Measurements from ENCODE around the gene NPAS3.

NPAS3 gene

DNA sequence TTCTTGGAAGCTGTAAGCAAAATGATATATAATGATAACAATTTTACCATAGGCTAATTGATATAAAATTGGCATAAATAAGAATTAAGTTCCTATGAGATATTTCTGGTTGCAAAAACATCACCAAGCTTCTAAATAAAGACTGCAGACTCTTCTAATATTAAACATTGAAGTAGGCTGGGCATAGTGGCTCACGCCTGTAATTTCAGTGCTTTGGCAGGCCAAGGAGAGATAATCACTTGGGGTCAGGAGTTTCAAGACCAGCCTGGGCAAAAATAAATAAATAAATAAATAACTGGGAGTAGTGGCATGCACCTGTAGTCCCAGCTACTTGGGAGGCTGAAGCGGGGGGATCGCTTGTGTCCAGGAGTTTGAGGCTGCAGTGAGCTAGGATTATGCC lies 71.8 kb downstream of the NPAS3 start:
- DNase-seq (ENCODE audit: low spot score in 2 of 2), result no peak
- no peak overlapping the region for H3K4me3 Mint-ChIP-seq
- H3K4me1 Mint-ChIP-seq, result no peaks in the 10 kb centered on the region
- no peaks in the 10 kb centered on the region for H3K36me3 Mint-ChIP-seq
- no peak overlapping the region for H3K27ac Mint-ChIP-seq
- H3K9me3 Mint-ChIP-seq, result peaks cover 1% of the 10 kb centered on the region
- no peaks in the 10 kb centered on the region for H3K27me3 Mint-ChIP-seq
- no peak for ATAC-seq (ENCODE audit: low read depth)

DNA sequence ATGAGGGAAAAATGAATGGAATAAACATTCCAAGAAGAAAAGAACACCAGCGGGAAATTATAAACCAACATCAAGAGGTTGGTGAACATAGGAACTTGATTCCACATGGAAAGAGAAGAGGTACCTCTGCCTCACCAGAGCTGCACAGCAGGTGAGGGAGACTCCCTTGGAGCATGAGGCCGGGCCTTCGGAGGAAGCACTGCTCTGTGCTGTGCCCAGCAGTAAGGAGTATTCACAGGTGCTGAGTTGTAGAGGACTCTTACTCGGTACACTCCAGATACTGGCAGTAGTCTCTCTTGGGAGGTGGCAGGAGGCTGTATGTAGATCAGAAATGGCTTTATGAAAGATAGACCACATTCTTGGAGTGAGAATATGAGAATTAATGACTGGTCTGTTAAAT lies 76.0 kb downstream of the NPAS3 start:
- no peak overlapping the region for H3K27ac Mint-ChIP-seq
- no peaks in the 10 kb centered on the region for H3K4me1 Mint-ChIP-seq
- no peaks in the 10 kb centered on the region for H3K9me3 Mint-ChIP-seq
- no peak for ATAC-seq (ENCODE audit: low read depth)
- H3K36me3 Mint-ChIP-seq, result no peaks in the 10 kb centered on the region
- H3K27me3 Mint-ChIP-seq, result no peaks in the 10 kb centered on the region
- DNase-seq (ENCODE audit: low spot score in 2 of 2), result no peak
- no peak overlapping the region for H3K4me3 Mint-ChIP-seq

DNA sequence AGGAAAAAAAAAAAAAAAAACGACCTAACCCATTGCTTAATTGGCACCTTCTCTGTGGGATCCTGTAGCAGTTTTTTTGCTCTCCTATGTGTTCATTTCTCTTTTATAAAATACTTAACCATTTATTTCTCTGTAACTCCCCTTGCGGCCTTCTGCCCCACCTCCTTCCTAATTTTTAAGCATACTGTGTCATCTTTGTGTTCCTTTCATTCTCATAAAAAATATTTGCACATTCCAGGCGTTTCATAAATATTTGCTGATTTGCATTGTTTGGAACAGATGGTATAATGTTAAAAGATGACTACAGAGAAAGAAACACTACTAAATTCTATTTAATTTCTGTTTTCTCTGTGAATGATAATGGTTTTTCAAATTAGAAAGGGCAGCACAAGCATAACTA lies 77.9 kb downstream of the NPAS3 start:
- Mint-ChIP-seq H3K36me3 (no peaks in the 10 kb centered on the region), H3K27me3 (no peaks in the 10 kb centered on the region), H3K27ac (no peak overlapping the region), H3K4me3 (no peak overlapping the region), H3K4me1 (no peaks in the 10 kb centered on the region), H3K9me3 (no peaks in the 10 kb centered on the region)
- no peak for ATAC-seq (ENCODE audit: low read depth)
- no peak for DNase-seq (ENCODE audit: low spot score in 2 of 2)

DNA sequence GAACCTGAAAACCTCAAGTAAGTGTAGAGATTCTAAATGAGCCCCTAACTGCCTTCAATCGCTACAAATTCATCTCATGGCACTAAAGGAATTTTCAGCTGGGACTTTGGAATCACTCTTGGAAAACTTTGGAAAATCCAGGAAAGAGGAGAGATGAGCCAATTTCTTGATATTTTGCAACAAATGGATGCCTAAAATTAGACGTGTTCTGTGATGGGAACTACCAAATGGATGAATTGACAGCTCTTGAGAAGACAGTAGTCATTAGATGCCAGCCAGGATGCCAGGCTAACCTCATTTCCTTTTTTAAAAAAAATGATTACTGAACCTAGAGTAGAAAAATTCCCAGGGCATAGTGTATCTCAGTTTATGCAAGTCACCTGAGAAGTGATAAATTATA lies 78.3 kb downstream of the NPAS3 start:
- H3K27ac Mint-ChIP-seq, result no peak overlapping the region
- no peaks in the 10 kb centered on the region for H3K4me1 Mint-ChIP-seq
- no peaks in the 10 kb centered on the region for H3K36me3 Mint-ChIP-seq
- ATAC-seq (ENCODE audit: low read depth) (no peak), DNase-seq (ENCODE audit: low spot score in 2 of 2) (no peak)
- no peaks in the 10 kb centered on the region for H3K9me3 Mint-ChIP-seq
- H3K4me3 Mint-ChIP-seq, result no peak overlapping the region
- no peaks in the 10 kb centered on the region for H3K27me3 Mint-ChIP-seq

DNA sequence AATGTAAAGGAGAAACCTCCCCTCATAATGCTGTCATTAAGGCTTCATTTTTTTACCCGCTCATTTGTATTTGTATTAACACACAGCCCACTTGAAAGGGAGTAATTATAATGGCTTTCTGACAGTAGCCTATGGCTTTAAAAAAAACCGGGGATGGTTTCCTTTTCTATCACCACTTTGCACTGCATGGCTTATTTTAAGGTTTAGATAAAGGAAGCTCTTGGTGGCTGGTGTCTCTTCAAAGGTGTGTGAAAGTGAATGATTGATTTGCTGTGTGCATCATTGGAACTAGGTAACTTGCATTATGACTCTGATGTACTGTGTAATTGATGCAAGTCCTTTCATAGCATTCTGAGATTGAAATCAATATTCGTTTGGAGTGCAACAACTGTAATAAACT lies 80.7 kb downstream of the NPAS3 start:
- H3K9me3 Mint-ChIP-seq, result no peaks in the 10 kb centered on the region
- ATAC-seq (ENCODE audit: low read depth), result no peak

DNA sequence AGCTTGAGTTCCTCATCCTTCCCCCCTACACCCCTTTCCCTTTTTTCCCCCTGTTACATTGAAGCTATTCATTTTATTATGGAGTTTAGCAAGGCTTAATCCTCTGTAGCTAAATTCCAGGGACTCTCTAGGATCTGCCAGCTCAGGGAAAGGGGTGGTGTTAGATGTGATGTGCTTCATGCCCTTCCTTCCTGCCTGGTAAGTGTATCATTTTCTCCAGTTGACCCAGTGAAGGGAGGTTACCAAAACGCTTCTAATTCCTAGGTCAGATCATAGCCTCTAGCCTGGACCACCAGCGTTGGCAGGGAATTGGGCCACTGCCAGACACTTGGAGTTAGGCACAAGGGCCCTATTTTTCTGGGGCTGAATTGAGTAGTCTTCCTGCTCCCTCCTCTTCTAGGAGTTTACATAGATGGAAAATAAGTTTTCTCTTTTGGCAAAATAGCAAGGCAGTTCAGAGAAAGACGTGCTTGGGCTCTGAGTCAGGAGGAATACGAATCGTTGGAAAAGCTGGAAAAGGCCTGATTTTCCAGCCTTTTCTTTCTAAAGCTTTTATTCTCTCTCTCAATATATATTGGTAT lies 88.3 kb downstream of the NPAS3 start:
- no peaks in the 10 kb centered on the region for H3K4me1 Mint-ChIP-seq
- DNase-seq (ENCODE audit: low spot score in 2 of 2) (no peak), ATAC-seq (ENCODE audit: low read depth) (no peak)
- H3K27me3 Mint-ChIP-seq, result no peaks in the 10 kb centered on the region
- H3K27ac Mint-ChIP-seq, result no peak overlapping the region
- H3K9me3 Mint-ChIP-seq, result peaks cover 2% of the 10 kb centered on the region
- no peaks in the 10 kb centered on the region for H3K36me3 Mint-ChIP-seq
- no peak overlapping the region for H3K4me3 Mint-ChIP-seq

More for the DNA sequence above, 80.7 kb downstream of the NPAS3 start:
- H3K27me3 Mint-ChIP-seq, result no peaks in the 10 kb centered on the region
- H3K27ac Mint-ChIP-seq, result no peak overlapping the region
- DNase-seq (ENCODE audit: low spot score in 2 of 2), result no peak
- no peaks in the 10 kb centered on the region for H3K36me3 Mint-ChIP-seq
- no peaks in the 10 kb centered on the region for H3K4me1 Mint-ChIP-seq
- H3K4me3 Mint-ChIP-seq, result no peak overlapping the region

DNA sequence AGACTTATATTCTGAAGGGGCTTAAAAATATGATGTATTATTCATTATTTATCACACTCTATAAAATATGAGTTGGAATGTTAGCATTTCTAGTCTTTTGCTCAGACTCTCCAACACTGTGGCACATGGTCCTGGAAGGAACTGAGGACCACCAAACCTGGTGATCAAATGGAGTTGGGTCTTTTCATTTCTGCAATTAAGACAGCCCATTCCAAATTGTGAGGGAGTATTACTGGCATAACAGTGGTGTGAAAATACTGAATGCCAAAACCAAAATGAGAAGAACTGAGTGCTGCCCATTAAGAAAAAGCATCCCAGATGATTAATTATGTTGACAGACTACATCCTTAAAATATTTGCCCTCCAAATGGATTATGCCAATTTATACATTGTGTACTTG lies 90.8 kb downstream of the NPAS3 start:
- H3K36me3 Mint-ChIP-seq, result no peaks in the 10 kb centered on the region
- H3K27ac Mint-ChIP-seq, result no peak overlapping the region
- no peaks in the 10 kb centered on the region for H3K4me1 Mint-ChIP-seq
- DNase-seq (ENCODE audit: low spot score in 2 of 2) (no peak), ATAC-seq (ENCODE audit: low read depth) (no peak)
- H3K27me3 Mint-ChIP-seq, result no peaks in the 10 kb centered on the region
- H3K4me3 Mint-ChIP-seq, result no peak overlapping the region
- H3K9me3 Mint-ChIP-seq, result peaks cover 2% of the 10 kb centered on the region

DNA sequence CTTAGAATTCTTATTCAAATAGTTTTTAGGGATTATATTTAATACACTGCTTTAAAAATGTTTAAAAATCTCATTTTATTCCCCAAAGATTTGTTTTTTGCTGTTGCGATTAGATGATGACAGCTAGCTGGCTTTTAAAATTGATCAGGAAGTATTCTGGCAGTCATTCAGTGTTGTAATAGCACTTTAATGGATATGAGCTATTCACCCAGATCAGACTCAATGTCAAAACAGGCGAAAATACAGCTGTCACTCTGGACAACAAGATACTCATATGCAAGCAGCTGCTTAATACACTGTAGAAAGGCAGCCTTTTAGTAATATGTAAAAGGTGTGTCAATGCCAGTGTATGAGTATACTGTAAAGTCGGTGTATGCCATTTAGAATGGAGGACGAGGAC lies 91.7 kb downstream of the NPAS3 start:
- no peak overlapping the region for H3K4me3 Mint-ChIP-seq
- ATAC-seq (ENCODE audit: low read depth), result no peak
- peaks cover 2% of the 10 kb centered on the region for H3K9me3 Mint-ChIP-seq
- H3K36me3 Mint-ChIP-seq, result no peaks in the 10 kb centered on the region
- DNase-seq (ENCODE audit: low spot score in 2 of 2), result no peak
- no peaks in the 10 kb centered on the region for H3K27me3 Mint-ChIP-seq
- H3K27ac Mint-ChIP-seq, result no peak overlapping the region
- no peaks in the 10 kb centered on the region for H3K4me1 Mint-ChIP-seq

DNA sequence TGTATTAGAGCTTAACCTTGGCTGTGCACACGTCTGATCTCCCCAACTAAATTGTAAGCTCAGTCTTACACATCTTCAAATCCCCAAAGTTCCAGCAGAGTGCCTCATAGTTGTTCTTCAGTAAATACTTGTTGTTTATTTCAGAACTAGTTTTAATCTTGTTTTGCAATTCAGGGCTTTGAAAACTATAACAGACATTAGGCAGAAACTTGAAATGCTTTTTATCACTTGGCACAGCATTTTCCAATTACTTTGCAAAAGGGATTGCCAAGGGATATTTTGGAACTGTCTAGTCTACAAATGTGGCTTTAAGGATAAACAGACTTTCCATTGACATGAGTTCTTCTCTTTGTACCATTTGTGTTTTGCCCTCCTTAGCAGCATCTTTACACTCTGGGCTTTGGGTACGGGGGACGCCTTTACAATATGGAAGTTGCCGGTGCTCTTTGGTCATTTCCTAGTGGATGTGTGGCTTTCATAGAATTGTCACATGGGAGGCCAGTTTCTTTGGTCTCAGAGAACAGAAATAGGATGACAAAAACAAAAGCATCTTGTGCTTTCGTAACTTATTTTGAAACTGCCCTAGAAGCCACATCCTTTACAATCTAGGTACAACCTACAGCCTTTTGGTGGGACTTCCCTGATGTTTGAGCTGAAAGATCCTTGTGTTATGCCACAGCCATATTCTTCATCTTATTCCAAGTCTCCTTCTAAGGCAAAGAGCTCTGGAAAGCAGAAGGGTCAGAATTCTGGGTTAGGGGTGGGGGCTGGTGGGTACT lies 96.9 kb downstream of the NPAS3 start:
- Mint-ChIP-seq H3K36me3 (no peaks in the 10 kb centered on the region), H3K27me3 (no peaks in the 10 kb centered on the region), H3K27ac (no peak overlapping the region), H3K4me3 (no peak overlapping the region), H3K4me1 (no peaks in the 10 kb centered on the region), H3K9me3 (no peaks in the 10 kb centered on the region)
- DNase-seq (ENCODE audit: low spot score in 2 of 2) (no peak), ATAC-seq (ENCODE audit: low read depth) (no peak)

DNA sequence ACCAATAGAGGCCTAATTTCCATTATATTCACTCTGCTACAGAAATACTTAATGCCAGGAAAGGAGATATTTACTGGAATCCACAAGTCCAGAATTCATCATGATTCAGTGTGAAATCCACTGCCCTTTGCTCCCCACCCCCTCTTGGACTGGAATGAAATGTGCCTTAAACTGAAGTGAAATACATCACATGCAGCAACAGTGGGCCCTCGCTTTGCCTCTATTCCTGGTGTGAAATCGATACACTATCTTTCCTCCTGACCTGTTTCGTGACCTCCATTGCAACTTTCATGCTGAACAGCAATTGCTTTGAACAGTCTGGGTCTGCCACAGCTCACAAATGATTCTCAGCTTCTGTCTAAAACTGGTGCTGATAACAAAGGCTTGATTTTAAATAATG lies 100.6 kb downstream of the NPAS3 start:
- DNase-seq (ENCODE audit: low spot score in 2 of 2) (no peak), ATAC-seq (ENCODE audit: low read depth) (no peak)
- Mint-ChIP-seq H3K4me3 (no peak overlapping the region), H3K27me3 (no peaks in the 10 kb centered on the region), H3K9me3 (no peaks in the 10 kb centered on the region), H3K36me3 (no peaks in the 10 kb centered on the region), H3K27ac (no peak overlapping the region), H3K4me1 (no peaks in the 10 kb centered on the region)

DNA sequence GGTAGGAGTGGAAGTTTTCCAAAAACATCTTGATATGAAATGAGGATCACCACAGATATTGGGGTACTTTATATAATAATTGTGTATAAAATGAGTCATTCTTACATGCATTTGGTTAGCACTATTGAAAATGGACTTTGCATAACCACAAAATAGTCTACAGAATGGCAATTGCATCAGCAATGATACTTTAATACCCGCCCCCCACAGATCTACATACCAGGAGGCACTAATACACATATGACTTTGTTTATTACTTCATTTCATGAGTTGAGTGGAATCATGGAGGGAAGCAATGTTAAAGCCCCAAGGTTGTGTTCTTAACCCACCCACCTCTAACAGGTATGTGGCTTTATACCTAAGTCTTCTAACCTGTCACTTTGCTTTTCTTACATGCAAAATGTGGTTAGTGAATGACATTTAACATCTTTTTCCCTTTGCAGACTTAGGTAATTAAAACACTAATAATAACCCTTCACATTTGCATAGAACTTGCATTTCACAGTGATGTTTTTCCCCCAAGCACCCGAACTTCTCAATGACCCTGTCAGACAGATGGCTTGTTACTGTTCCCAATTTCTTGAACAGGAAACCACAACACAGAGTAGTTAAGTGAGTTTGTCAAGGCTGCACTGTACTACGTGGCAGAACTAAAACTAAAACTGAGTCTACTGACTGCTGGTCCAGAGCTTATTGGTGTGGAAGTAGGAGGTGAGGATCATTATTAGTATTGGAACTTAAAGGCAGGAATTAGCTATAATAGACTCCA lies 101.9 kb downstream of the NPAS3 start:
- ATAC-seq (ENCODE audit: low read depth) (no peak), DNase-seq (ENCODE audit: low spot score in 2 of 2) (no peak)
- no peak overlapping the region for H3K4me3 Mint-ChIP-seq
- H3K36me3 Mint-ChIP-seq, result no peaks in the 10 kb centered on the region
- no peaks in the 10 kb centered on the region for H3K27me3 Mint-ChIP-seq
- H3K27ac Mint-ChIP-seq, result no peak overlapping the region
- no peaks in the 10 kb centered on the region for H3K4me1 Mint-ChIP-seq
- H3K9me3 Mint-ChIP-seq, result no peaks in the 10 kb centered on the region

DNA sequence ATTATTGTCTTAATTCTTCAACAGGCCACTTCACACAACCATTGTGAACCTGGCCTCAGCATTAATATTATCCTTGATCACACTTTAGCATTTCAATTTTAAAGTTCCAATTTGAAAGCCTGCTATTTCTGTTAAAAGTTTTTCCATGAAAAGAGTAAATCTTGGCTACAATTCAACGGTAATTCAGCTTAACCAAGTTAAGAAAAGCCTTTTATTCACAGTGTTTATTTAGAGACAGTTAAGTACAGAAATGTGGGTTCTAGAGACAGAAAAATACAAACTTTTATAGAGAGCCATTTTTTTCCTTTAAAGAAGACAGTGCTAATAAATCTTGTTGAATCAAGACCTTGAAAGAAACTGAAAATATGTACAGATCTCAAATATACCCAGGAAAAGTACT lies 103.9 kb downstream of the NPAS3 start:
- H3K27me3 Mint-ChIP-seq, result no peaks in the 10 kb centered on the region
- no peaks in the 10 kb centered on the region for H3K4me1 Mint-ChIP-seq
- peaks cover 5% of the 10 kb centered on the region for H3K9me3 Mint-ChIP-seq
- DNase-seq (ENCODE audit: low spot score in 2 of 2), result no peak
- no peak for ATAC-seq (ENCODE audit: low read depth)
- no peaks in the 10 kb centered on the region for H3K36me3 Mint-ChIP-seq
- H3K27ac Mint-ChIP-seq, result no peak overlapping the region
- H3K4me3 Mint-ChIP-seq, result no peak overlapping the region

DNA sequence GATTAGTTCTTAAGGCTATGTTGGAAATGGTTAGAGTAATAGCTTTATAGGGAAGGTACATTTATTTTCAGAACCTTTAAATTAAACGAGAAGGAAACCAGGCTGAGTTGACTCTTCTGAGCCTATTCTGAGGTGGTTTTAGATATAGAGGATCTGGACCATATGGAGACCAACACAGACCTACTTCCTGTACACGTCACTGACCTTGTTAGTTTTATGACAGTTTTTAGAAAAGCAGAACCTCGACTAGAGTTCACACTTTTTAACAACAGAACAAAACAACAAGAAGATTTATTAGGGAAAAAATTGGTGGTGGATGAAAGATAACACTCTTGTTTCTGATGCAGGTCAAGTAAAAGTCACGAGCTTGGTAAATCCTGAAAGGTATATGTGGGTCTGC lies 107.1 kb downstream of the NPAS3 start:
- Mint-ChIP-seq H3K27me3 (no peaks in the 10 kb centered on the region), H3K9me3 (peaks cover 10% of the 10 kb centered on the region), H3K36me3 (no peaks in the 10 kb centered on the region), H3K27ac (no peak overlapping the region), H3K4me1 (no peaks in the 10 kb centered on the region), H3K4me3 (no peak overlapping the region)
- DNase-seq (ENCODE audit: low spot score in 2 of 2), result no peak
- ATAC-seq (ENCODE audit: low read depth), result no peak

DNA sequence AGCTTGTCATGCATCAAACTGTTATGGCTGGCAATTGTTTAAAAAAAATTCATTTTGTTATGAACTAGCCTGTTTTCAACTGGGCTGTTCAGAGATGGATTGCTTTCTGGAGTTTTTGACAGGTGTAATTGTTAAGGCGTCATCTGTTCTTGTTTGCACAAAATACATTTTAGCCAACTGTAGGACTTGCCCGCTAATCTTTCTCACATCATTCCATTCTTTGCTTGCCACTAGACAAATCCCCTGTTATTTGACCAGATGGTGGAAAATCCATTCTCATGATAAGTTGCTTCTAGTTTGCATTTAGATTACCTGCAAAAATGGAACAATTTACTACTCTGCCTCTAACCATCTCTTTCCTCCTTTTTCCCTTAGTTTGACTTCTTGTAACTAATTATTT lies 114.3 kb downstream of the NPAS3 start:
- DNase-seq (ENCODE audit: low spot score in 2 of 2) (no peak), ATAC-seq (ENCODE audit: low read depth) (no peak)
- Mint-ChIP-seq H3K36me3 (no peaks in the 10 kb centered on the region), H3K9me3 (peaks cover 7% of the 10 kb centered on the region), H3K27me3 (no peaks in the 10 kb centered on the region), H3K4me3 (no peak overlapping the region), H3K27ac (no peak overlapping the region), H3K4me1 (no peaks in the 10 kb centered on the region)

Measured in memory B cell (primary cell).